KBM-7 (cell line): ENCODE results near the gene UBE2F.

Experiments used
- DNase-seq: peaks from one replicate; pipeline ENCODE4 v3.0.0-alpha.2; 2015
- in situ Hi-C: fragments of 300-500 bp; cut with MboI; formaldehyde crosslinking; loops from 2 replicates; pipeline ENCODE4 v1.14.3; 2020; ENCODE audit warnings: low sequenced_read_pairs, low pct_unique_long_range_greater_than_20kb, mixed read lengths

UBE2F gene

DNA sequence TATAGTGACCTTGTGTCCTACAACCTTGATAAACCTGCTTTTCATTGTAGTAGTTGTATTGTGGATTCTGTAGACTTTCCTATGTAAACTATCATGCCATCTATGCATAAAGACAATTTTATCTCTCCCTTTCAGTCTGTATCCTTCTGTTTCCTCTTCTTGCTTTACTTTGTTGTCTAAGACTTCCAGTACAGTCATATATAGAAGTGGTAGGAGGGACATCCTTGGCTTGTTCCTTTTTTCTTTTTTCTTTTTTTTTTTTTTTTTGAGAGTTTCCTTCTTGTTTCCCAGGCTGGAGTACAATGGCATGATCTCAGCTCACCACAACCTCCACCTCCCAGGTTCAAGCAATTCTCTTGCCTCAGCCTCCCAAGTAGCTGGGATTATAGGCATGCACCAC, 39.7 kb downstream of the UBE2F start:
- peak; percentile 66 for DNase-seq
- in situ Hi-C loops: no loop called here

DNA sequence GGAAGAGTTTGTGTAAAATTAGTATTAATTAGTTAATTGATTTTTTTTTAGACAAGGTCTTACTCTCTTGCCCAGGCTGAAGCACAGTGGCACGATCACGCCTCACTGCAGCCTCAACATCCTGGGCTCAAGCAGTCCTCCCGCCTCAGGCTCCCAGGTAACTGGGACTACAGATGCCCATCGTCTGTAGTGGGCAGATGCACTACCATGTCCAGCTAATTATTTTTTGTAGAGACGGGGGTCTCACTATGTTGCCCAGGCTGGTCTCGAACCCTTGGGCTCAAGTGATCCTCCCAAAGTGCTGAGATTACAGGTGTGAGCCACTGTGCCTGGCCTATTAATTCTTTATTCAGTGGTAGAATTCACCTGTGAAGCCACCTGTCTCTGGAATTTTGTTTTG, 41.1 kb downstream of the UBE2F start:
- no peak for DNase-seq
- in situ Hi-C loops: no loop called here

- in situ Hi-C loops: no loop called here
- peak; percentile 21 for DNase-seq
Observed at GRCh38 chr2:238009563-238009962, 42.7 kb downstream of the UBE2F start.

- DNase-seq: no peak
- in situ Hi-C loops: no loop called here
Observed at GRCh38 chr2:238010572-238010971, 43.8 kb downstream of the UBE2F start.

DNA sequence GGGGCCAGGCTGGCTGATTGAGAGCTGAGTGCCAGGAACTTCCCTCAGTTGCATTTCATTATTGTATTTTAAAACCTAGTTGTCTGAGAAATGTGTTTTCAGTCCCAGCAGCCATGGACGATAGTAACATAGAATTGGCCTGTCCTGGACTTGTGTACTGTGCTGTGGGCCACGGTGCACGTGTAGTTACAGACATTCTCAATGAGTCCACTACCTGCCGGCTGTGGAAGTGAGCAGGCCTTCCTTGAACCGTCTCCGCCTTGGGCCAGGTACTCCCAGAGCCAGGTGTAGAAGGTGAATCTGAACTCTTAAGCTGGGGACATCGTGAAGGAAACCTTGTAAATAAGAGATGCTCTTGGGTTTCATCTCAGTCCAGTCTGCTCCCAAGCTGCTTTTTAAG, 47.0 kb downstream of the UBE2F start:
- in situ Hi-C loops: no loop called here
- no peak for DNase-seq

GRCh38 chr2:238015705-238016104, 48.9 kb downstream of the UBE2F start:
- no peak for DNase-seq

GRCh38 chr2:238016526-238016925, 49.7 kb downstream of the UBE2F start:
- in situ Hi-C loops: no loop called here

More at GRCh38 chr2:238015705-238016104, 48.9 kb downstream of the UBE2F start:
- in situ Hi-C loops: no loop called here

GRCh38 chr2:238019962-238020361, 53.1 kb downstream of the UBE2F start:
- DNase-seq: no peak
- in situ Hi-C loops: no loop called here

More at GRCh38 chr2:238016526-238016925, 49.7 kb downstream of the UBE2F start:
- no peak for DNase-seq

DNA sequence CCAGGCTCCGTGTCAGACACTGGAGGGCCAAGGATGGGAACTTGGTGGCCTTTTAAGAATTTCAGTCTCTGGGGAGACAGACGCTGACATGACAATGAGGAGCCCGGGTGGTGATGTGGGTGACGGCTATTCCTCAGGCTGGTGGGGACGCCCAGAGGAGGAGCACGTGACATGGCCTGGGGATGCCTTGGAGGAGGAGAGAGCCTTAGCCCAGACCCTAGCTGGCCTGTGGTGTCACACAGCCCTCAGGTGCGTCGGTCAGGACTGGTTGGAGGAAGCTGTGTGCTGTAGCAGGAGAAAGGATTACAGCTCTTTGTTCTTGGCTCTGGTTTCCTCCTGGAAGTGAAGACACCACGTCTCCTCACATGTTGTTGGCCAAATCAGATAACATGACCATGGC, 54.0 kb downstream of the UBE2F start:
- DNase-seq: no peak
- in situ Hi-C loops: no loop called here

DNA sequence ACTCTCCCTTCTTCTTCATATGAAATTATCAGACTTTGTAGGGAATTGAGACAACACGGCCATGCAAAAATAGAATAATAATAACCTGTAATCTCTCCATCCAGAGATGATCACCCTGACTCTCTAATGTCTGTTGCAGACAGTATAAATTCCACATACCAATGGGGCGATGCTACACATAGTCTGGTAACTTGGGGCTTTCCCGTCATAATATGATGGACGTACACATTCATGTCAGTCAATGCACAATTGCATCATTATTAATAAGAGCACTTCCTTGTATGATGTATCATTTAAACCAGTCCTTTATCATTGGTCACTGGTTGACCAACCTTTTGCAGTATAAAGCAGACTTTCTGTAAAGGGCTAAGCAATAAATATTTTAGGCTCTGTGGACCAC, 54.5 kb downstream of the UBE2F start:
- in situ Hi-C loops: no loop called here
- no peak for DNase-seq

- in situ Hi-C loops: no loop called here
- no peak for DNase-seq
Observed at GRCh38 chr2:238022594-238023157, 55.9 kb downstream of the UBE2F start.

- in situ Hi-C loops: no loop called here
Observed at GRCh38 chr2:238023608-238024007, 56.8 kb downstream of the UBE2F start.

GRCh38 chr2:238024986-238025385, 58.2 kb downstream of the UBE2F start:
- no peak for DNase-seq
- in situ Hi-C loops: no loop called here

More at GRCh38 chr2:238023608-238024007, 56.8 kb downstream of the UBE2F start:
- DNase-seq: no peak

- in situ Hi-C loops: no loop called here
- no peak for DNase-seq
Observed at GRCh38 chr2:238025741-238026360, 59.0 kb downstream of the UBE2F start.

- in situ Hi-C loops: no loop called here
- no peak for DNase-seq
Observed at GRCh38 chr2:238027058-238027457, 60.2 kb downstream of the UBE2F start.

DNA sequence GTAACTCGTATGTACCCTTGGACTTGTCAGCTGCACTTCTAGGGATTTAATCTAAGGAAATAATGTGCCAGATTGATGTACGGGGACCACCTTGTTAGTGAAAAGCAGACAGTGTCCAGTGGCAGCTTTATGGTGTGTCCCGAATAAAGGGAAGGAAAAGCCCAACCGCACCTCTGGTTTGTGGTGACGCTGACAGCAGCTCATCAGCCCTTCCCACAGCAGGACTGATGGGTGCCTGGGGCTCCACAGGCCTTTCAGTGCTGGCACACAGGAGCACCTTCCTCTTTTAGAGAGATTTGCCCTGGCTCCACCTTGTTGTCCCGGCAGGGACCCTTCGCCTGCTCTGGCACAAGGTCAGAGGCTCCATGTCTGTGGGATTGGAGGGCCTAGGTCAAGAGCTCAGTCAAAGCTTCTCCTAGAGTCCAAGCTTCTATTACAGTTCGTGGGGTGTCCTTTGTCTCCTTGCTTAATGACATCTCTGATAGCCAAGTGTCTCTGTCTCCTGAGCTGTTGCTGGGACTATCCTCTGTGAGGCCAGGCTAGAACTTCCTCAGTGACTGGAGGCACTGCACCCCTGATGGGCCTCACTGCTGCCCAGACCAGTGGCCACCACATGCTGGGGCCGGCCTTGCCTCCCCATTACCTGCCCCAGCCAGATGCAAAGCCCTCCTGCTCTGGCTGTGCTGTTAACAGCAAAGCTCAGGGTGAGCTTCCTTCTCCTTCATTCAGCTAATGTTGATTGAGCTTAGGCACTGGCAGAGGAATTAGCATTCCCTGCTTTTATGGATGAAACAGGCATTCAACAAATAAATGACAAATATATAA, 61.0 kb downstream of the UBE2F start:
- DNase-seq: peak; percentile 79
- in situ Hi-C loops: no loop called here

- in situ Hi-C loops: no loop called here
- DNase-seq: no peak
Observed at GRCh38 chr2:238029853-238030252, 63.0 kb downstream of the UBE2F start.

DNA sequence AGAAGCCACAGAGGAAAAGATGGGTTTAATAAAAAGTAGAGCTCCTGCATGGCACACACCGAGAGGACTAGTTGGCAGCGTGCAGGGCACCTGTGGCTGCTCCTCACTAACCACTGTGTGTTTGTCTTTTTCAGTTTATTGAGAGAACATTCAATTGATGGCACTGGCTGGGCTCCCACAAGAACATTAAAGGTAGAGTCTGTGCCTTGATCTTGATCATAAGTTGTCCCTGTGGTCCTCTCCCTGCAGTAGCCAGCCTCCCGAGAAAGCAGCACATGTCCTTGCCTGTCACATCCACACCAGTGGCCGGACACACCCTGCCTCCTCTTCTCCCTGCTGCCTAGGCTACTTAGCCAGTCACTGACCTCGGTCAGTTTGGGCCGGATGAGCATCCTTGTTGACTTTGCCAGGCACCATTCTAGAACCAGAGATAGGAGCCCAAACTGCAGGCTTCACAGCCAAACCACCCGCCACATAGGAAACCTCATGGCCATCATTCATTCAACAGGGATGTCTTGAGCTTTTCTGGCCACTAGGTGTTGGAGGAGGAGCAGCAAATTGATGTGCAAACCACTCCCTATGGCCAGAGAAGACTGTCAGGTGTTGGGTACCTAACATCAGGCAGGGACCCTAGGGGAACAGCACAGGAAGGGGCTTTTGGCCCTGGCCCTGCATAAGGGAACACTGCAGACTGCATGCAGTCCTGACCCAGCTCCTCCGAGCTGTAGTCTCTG, 63.8 kb downstream of the UBE2F start:
- no peak for DNase-seq
- in situ Hi-C loops: no loop called here

- no peak for DNase-seq
- in situ Hi-C loops: no loop called here
Observed at GRCh38 chr2:238031751-238032150, 64.9 kb downstream of the UBE2F start.
